Nephron progenitor cell (in vitro differentiated cells): ENCODE data around the gene CASKIN2.
"Not testable (repeated sequence)": the region's sequence is repeated elsewhere in the genome, so short reads cannot be mapped to it uniquely, and the experiment has no call there.

ENCODE experiments used
- DNase-seq: peaks from one replicate; pipeline ENCODE4 v3.0.0; 2021
- H3K27ac Mint-ChIP-seq: 2 replicates; pipeline ENCODE4 v1.8.0; 2021; ENCODE audit warnings: mild to moderate bottlenecking, moderate library complexity, mixed read lengths
- H3K27me3 Mint-ChIP-seq: 2 replicates; pipeline ENCODE4 v1.8.0; 2021; ENCODE audit warnings: mild to moderate bottlenecking, low read depth, mixed read lengths; ENCODE audit not compliant: poor library complexity
- H3K36me3 Mint-ChIP-seq: 2 replicates; pipeline ENCODE4 v1.8.0; 2021; ENCODE audit warnings: low read depth, mixed read lengths
- H3K4me1 Mint-ChIP-seq: 2 replicates; pipeline ENCODE4 v1.8.0; 2021; ENCODE audit warnings: mixed read lengths
- H3K4me3 Mint-ChIP-seq: 2 replicates; pipeline ENCODE4 v1.8.0; 2021; ENCODE audit warnings: mild to moderate bottlenecking, moderate library complexity, mixed read lengths
- H3K9me3 Mint-ChIP-seq: 2 replicates; pipeline ENCODE4 v1.8.0; 2021; ENCODE audit warnings: mild to moderate bottlenecking, moderate library complexity, mixed read lengths
- CTCF ChIP-seq: fragments of 200-600 bp; sonication (generic); IDR thresholded peaks from 2 replicates; pipeline ENCODE4 v1.5.0; 2021; ENCODE audit warnings: antibody characterized with exemption

CASKIN2 gene

GRCh38 chr17:75485688-75486087, 29.6 kb downstream of the CASKIN2 start:
- Mint-ChIP-seq H3K27ac (no peak overlapping the region), H3K9me3 (no peaks in the 10 kb centered on the region), H3K27me3 (peaks cover 7% of the 10 kb centered on the region), H3K36me3 (no peaks in the 10 kb centered on the region), H3K4me3 (no peak overlapping the region), H3K4me1 (peaks cover 48% of the 10 kb centered on the region)
- TF ChIP-seq CTCF = no peak
- no peak for DNase-seq

GRCh38 chr17:75482098-75482942, 33.0 kb downstream of the CASKIN2 start:
- peaks cover 69% of the 10 kb centered on the region for H3K4me1 Mint-ChIP-seq
- H3K27me3 Mint-ChIP-seq = peaks cover 6% of the 10 kb centered on the region
- H3K9me3 Mint-ChIP-seq = no peaks in the 10 kb centered on the region
- DNase-seq = no peak
- no peak overlapping the region for H3K4me3 Mint-ChIP-seq
- H3K36me3 Mint-ChIP-seq = no peaks in the 10 kb centered on the region
- TF ChIP-seq CTCF = no peak
- peak overlapping the region; percentile 88 for H3K27ac Mint-ChIP-seq

- no peak for TF ChIP-seq CTCF
- Mint-ChIP-seq H3K4me1 (peaks cover 69% of the 10 kb centered on the region), H3K9me3 (no peaks in the 10 kb centered on the region), H3K36me3 (no peaks in the 10 kb centered on the region), H3K27me3 (peaks cover 3% of the 10 kb centered on the region), H3K4me3 (no peak overlapping the region), H3K27ac (peak overlapping the region; percentile 96)
- DNase-seq = no peak
Measured at GRCh38 chr17:75481194-75482068, 33.9 kb downstream of the CASKIN2 start.

- no peaks in the 10 kb centered on the region for H3K9me3 Mint-ChIP-seq
- no peak for TF ChIP-seq CTCF
- peaks cover 77% of the 10 kb centered on the region for H3K4me1 Mint-ChIP-seq
- no peak for DNase-seq
- H3K27me3 Mint-ChIP-seq = peaks cover 3% of the 10 kb centered on the region
- no peak overlapping the region for H3K4me3 Mint-ChIP-seq
- H3K27ac Mint-ChIP-seq = peak overlapping the region; percentile 96
- no peaks in the 10 kb centered on the region for H3K36me3 Mint-ChIP-seq
Measured at GRCh38 chr17:75480281-75480680, 35.1 kb downstream of the CASKIN2 start.

- Mint-ChIP-seq H3K4me1 (peaks cover 79% of the 10 kb centered on the region), H3K9me3 (no peaks in the 10 kb centered on the region), H3K4me3 (peak overlapping the region; percentile 66), H3K27me3 (no peaks in the 10 kb centered on the region), H3K36me3 (peaks cover 2% of the 10 kb centered on the region), H3K27ac (peak overlapping the region; percentile 99)
- no peak for TF ChIP-seq CTCF
- DNase-seq = peak; percentile 32
Measured at GRCh38 chr17:75478508-75478907, 36.8 kb downstream of the CASKIN2 start.

GRCh38 chr17:75477490-75477862, 37.9 kb downstream of the CASKIN2 start:
- Mint-ChIP-seq H3K4me1 (peaks cover 71% of the 10 kb centered on the region), H3K36me3 (peaks cover 13% of the 10 kb centered on the region)
- H3K27ac Mint-ChIP-seq, H3K4me3 Mint-ChIP-seq, DNase-seq, H3K9me3 Mint-ChIP-seq, H3K27me3 Mint-ChIP-seq: not testable (repeated sequence)
